ENCODE measurements around the gene CHMP1B.
A peak's percentile ranks its signal among the peaks of the same experiment; 100 is the strongest.

The CHMP1B gene

GRCh38 chr18:11851146-11851805, at the start of gene CHMP1B:
CHMP1B (plus strand) TSS chr18:11851413; CDS start chr18:11851512, 99 bp downstream.
- peak; percentile 93 to 95 (median 95) for DNase-seq (ENCODE audit: low read depth in 2 of 3, low spot score in 1 of 3)

- DNase-seq (ENCODE audit: low read depth in 2 of 3, low spot score in 1 of 3): no peak
Observed at GRCh38 chr18:11801573-11801972, 49.6 kb upstream of the CHMP1B start.

GRCh38 chr18:11802158-11802557, 49.1 kb upstream of the CHMP1B start:
- no peak for DNase-seq (ENCODE audit: low read depth in 2 of 3, low spot score in 1 of 3)

GRCh38 chr18:11802586-11802985, 48.6 kb upstream of the CHMP1B start:
- DNase-seq (ENCODE audit: low read depth in 2 of 3, low spot score in 1 of 3): no peak

GRCh38 chr18:11807233-11807632, 44.0 kb upstream of the CHMP1B start:
- DNase-seq (ENCODE audit: low read depth in 2 of 3, low spot score in 1 of 3): no peak

DNA sequence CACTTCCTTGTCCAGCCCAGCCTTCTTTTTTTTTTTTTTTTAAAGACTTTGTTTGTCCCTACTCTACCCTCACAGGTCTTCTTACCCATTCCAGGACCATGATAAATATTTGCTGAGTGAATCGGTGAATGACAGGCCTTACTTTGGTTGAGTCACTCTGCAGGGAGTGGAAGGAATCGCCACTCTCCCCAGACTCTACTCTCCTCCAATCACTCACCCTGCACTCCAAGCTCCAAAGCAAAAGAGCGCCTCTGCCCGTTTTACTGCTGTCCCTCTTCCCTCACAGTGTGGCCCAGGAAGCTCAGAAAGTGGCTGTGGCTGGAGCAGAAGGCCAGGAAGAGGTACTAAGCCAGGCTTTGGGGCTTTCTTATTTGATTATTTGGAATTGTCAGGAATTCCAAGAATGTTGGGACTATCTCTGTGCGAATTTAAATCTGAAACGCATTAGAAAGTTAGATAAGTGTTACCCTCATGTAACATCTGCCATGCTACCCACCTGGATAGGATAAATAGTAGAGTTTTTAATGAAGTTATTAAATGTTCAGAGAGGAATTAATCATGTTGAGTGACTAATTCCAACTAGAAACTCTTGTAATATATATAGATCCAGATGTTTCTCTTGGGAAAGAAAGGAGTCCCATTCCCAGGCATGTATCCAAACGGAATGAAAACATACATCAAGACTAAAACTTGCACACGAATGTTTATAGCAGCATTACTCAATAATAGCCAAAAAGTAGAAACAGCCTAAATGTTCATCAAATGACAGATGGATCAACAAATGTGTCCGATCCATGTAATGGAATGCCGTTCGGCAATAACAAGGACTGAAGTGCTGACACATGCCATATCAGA, 43.0 kb upstream of the CHMP1B start:
- no peak for DNase-seq (ENCODE audit: low read depth in 2 of 3, low spot score in 1 of 3)

GRCh38 chr18:11809895-11810294, 41.3 kb upstream of the CHMP1B start:
- no peak for DNase-seq (ENCODE audit: low read depth in 2 of 3, low spot score in 1 of 3)

- DNase-seq (ENCODE audit: low read depth in 2 of 3, low spot score in 1 of 3): no peak
Observed at GRCh38 chr18:11810379-11810778, 40.8 kb upstream of the CHMP1B start.

DNA sequence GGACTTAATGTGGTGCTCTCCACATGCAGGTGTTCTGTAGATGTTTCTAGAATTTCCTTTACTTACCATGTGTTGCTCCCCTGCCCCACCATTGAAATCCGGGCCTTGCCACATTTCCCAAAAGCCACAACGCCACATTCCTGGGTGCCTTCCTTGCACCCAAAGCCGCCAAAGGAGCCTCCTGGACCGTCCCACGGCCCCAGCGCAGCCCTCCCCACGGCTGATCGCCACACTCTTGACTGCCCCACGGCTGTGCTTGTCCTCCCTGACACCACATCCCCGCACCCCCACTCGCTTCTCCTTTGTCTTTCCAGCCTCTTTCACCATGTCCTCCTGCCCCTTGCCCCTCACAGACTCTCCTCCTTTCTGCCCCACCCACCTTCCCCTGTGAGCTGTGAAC, 40.2 kb upstream of the CHMP1B start:
- no peak for DNase-seq (ENCODE audit: low read depth in 2 of 3, low spot score in 1 of 3)

DNA sequence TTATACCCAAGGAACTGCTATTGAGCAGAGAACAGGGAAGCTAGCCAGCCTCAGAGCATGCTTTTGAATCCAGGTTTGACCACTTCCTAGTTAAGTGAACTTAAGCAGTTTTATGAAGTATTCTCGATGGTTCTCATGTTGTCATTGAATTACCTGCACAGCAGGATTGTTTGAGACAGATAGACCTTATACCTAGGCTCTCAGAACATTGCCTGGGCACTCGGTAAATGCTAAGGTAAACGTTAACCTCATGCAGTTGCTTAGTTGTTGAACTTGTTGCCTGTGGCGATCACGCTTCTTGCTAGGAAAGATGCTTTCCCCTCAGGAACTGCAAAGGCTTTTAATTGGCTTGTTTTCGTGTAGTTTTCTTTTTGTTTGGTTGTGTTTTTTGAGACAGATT, 34.0 kb upstream of the CHMP1B start:
- DNase-seq (ENCODE audit: low read depth in 2 of 3, low spot score in 1 of 3): no peak

DNA sequence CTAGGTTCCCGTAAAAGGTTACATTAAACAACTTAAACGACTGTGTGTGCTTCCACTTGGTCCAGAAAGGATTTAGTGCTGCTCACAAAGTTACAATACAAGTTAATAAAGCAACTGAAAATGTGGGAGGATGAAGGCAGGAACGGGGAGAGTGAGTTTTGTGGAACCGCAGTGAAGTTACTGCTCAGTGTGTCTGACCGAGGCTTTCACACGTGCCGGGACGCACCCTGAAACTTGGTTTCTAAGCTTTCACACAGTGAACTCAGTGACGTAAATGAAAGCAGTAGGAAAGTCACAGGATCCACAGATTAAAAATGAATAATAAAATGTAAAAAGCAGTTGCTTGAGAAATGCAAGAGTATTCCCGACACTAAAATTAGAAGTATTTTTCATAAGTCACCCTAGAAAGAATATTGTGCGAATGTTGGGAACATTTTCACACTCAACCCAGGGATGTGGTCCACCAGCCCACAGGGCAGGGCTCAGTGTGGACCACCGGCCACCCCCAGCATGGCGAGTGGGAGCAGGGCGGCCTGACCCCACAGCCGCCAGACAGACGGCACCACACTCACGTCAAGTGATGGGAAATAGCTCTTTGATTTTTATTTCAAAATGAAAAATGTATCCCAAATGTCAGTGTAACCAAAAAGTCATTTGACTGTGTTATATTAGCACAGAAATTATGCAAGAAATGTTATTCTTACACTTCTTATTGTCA, 32.6 kb upstream of the CHMP1B start:
- DNase-seq (ENCODE audit: low read depth in 2 of 3, low spot score in 1 of 3): no peak

GRCh38 chr18:11819938-11820337, 31.3 kb upstream of the CHMP1B start:
- no peak for DNase-seq (ENCODE audit: low read depth in 2 of 3, low spot score in 1 of 3)

- no peak for DNase-seq (ENCODE audit: low read depth in 2 of 3, low spot score in 1 of 3)
Observed at GRCh38 chr18:11820697-11821096, 30.5 kb upstream of the CHMP1B start.

GRCh38 chr18:11821208-11821607, 30.0 kb upstream of the CHMP1B start:
- DNase-seq (ENCODE audit: low read depth in 2 of 3, low spot score in 1 of 3): no peak

GRCh38 chr18:11821643-11822237, 29.5 kb upstream of the CHMP1B start:
- no peak for DNase-seq (ENCODE audit: low read depth in 2 of 3, low spot score in 1 of 3)

- DNase-seq (ENCODE audit: low read depth in 2 of 3, low spot score in 1 of 3): no peak
Observed at GRCh38 chr18:11823545-11823944, 27.7 kb upstream of the CHMP1B start.

DNA sequence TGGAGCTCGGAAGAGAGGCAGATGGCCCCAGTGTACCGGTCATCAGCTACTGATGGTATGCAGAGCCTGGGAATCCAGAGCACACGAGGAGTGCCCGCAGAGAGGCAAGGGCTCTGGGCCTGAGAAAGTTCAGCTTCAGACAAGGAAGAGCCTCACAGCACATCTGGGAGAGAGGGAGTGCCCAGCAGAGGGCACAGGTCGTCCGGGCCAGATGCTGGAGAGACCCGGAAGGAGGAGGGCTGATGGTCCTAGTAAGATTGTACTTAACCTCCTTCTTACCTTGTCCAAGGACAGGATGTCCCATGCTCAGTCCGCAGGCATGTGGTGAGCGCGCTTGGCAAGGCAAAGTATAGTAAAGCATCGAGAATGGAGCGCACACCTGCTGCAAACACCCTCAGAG, 24.4 kb upstream of the CHMP1B start:
- DNase-seq (ENCODE audit: low read depth in 2 of 3, low spot score in 1 of 3): no peak

GRCh38 chr18:11828786-11829432, 22.3 kb upstream of the CHMP1B start:
- DNase-seq (ENCODE audit: low read depth in 2 of 3, low spot score in 1 of 3): no peak

DNA sequence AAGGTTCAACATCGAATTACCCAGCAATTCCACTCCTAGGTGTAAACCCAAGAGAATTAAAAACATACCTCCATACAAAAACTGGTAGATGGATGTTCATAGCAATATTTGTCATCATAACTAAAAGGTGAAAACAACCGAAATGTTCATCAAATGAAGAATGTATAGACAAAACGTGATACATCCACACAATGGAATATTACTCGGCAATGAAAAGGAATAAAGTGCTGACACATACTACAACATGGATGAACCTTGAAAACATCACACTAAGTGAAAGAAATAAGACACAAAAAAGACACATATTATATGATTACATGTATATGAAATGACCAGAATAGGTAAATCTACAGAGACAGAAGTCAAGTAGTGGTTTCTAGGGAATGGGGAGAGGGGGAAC, 20.6 kb upstream of the CHMP1B start:
- no peak for DNase-seq (ENCODE audit: low read depth in 2 of 3, low spot score in 1 of 3)

- no peak for DNase-seq (ENCODE audit: low read depth in 2 of 3, low spot score in 1 of 3)
Observed at GRCh38 chr18:11831921-11832320, 19.3 kb upstream of the CHMP1B start.

GRCh38 chr18:11834772-11835171, 16.4 kb upstream of the CHMP1B start:
- DNase-seq (ENCODE audit: low read depth in 2 of 3, low spot score in 1 of 3): no peak
